Measurements from ENCODE around the gene EEPD1.
"Not testable (repeated sequence)": the region's sequence is repeated elsewhere in the genome, so short reads cannot be mapped to it uniquely, and the experiment has no call there.

The EEPD1 gene

DNA sequence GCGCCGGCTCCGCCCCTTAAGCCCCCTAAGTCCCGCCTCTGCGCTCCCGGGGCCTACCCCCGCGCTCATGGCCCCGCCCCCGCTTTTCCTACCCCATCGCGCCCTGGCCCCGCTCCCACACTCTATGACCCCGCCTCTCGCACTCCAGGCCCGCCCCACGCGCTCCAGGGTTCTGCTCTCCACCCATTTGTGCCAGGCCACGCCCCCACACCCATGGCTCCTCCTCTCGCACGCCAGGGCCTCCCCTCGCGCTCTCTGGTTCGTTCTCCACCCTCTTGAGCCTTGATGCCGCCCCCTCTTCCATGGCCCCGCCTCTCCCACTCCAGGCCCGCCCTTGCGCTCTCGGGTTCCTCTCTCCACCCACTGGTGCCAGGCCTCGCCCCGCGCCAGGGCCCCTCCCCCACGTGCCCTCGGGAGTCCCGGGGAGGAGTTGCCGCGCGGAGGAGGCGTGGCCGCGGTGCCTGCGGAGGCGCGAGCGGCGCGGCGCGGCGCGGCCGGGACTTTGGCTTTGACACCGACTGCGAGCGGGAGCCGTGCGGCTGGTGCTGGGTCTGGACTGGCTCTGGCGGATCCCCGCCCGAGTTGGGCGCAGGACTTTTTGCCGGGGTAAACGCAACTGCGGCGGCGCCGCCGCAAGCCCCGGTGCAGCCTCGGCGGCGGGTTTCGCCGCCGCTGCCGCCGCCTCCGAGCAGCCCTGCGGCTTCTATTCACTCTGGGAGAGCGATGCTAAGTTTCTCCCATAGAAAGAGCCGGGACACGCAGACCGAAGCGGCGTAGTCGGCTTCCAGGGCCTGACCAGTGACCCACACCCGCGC lies at the start of gene EEPD1:
TSS of gene EEPD1 (plus strand) at position 499 of the 815 bp plus-strand sequence. CDS start 1,071 bp downstream, outside the sequence.
- Histone ChIP-seq H3K79me2 (ENCODE audit: low read length) (no peaks in the 10 kb centered on the region), H4K20me1 (ENCODE audit: insufficient read depth, low read length) (no peaks in the 10 kb centered on the region), H3K9me3 (ENCODE audit: insufficient read depth, low read length) (no peaks in the 10 kb centered on the region), H3K9ac (ENCODE audit: low read length) (peak within 1 kb of the TSS; percentile 61), H3K36me3 (replicated peaks; ENCODE audit: low read depth, low read length) (no peaks in the 10 kb centered on the region), H3K4me1 (ENCODE audit: low read length) (peaks cover 4% of the 10 kb centered on the region; the same call in 1 of the 2 replicates), H3K27ac (ENCODE audit: low read length) (no peak within 1 kb of the TSS), H3K27me3 (ENCODE audit: low read depth, low read length) (no peaks in the 10 kb centered on the region), H3K4me3 (ENCODE audit: low read length) (peak within 1 kb of the TSS; percentile 84), H3K4me2 (ENCODE audit: low read length) (peak within 1 kb of the TSS; percentile 98), H2AFZ (ENCODE audit: low read depth, low read length) (peak within 1 kb of the TSS; percentile 85)
- no peak for TF ChIP-seq EZH2phosphoT487 (IDR thresholded peaks at IDR 0.05; ENCODE audit: low read depth)
- TF ChIP-seq, protein P1, sequence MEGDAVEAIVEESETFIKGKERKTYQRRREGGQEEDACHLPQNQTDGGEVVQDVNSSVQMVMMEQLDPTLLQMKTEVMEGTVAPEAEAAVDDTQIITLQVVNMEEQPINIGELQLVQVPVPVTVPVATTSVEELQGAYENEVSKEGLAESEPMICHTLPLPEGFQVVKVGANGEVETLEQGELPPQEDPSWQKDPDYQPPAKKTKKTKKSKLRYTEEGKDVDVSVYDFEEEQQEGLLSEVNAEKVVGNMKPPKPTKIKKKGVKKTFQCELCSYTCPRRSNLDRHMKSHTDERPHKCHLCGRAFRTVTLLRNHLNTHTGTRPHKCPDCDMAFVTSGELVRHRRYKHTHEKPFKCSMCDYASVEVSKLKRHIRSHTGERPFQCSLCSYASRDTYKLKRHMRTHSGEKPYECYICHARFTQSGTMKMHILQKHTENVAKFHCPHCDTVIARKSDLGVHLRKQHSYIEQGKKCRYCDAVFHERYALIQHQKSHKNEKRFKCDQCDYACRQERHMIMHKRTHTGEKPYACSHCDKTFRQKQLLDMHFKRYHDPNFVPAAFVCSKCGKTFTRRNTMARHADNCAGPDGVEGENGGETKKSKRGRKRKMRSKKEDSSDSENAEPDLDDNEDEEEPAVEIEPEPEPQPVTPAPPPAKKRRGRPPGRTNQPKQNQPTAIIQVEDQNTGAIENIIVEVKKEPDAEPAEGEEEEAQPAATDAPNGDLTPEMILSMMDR (IDR thresholded peaks at IDR 0.05; ENCODE audit: low read depth, low read length) = no peak

DNA sequence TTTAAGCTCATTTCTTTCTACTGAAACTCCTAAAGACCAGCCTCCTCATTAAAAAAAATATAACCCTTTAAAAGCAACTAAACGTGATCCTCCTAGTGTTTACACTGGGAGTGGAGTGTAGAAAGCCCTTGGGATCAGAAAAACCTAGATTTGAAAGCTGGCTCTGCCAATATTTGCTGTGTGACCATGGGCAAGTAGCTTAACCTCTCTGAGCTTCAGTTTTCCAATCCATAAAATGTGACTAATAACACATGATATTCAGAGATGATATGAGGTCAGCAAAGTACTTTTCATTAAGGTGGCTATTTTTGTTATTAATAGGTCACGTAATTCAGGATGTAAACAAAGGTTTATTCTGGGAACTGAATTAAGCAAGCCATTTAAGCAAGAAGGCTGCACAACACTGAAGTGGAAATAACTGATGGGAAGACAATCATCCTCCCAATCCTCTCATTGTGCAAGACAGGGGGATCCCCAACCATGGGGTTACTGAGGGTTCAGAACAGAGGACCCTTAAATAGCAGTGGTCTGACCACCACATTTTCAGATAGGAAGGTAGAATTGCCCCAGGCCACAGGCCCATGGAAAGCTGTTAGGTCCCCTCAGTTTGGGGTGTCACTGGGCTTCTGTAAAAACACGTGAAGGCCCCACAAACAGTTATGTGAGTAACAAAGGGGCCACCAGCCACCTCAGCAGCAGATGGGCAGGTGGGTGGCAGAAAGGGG lies 49.1 kb upstream of the EEPD1 start:
- no peak overlapping the region for H3K4me3 ChIP-seq (ENCODE audit: low read length)
- H4K20me1 ChIP-seq (ENCODE audit: insufficient read depth, low read length) = no peaks in the 10 kb centered on the region
- no peak for TF ChIP-seq EZH2phosphoT487 (IDR thresholded peaks at IDR 0.05; ENCODE audit: low read depth)
- TF ChIP-seq, protein P1 (IDR thresholded peaks at IDR 0.05; ENCODE audit: low read depth, low read length) = no peak
- H3K79me2 ChIP-seq (ENCODE audit: low read length) = no peaks in the 10 kb centered on the region
- no peak overlapping the region for H2AFZ ChIP-seq (ENCODE audit: low read depth, low read length)
- peaks cover 5% of the 10 kb centered on the region for H3K9me3 ChIP-seq (ENCODE audit: insufficient read depth, low read length)
- H3K36me3 ChIP-seq (replicated peaks; ENCODE audit: low read depth, low read length) = no peaks in the 10 kb centered on the region
- no peak overlapping the region for H3K9ac ChIP-seq (ENCODE audit: low read length)
- H3K27ac ChIP-seq (ENCODE audit: low read length) = no peak overlapping the region
- no peak overlapping the region for H3K4me2 ChIP-seq (ENCODE audit: low read length)
- no peaks in the 10 kb centered on the region for H3K4me1 ChIP-seq (ENCODE audit: low read length)
- H3K27me3 ChIP-seq (ENCODE audit: low read depth, low read length) = peaks cover 40% of the 10 kb centered on the region

DNA sequence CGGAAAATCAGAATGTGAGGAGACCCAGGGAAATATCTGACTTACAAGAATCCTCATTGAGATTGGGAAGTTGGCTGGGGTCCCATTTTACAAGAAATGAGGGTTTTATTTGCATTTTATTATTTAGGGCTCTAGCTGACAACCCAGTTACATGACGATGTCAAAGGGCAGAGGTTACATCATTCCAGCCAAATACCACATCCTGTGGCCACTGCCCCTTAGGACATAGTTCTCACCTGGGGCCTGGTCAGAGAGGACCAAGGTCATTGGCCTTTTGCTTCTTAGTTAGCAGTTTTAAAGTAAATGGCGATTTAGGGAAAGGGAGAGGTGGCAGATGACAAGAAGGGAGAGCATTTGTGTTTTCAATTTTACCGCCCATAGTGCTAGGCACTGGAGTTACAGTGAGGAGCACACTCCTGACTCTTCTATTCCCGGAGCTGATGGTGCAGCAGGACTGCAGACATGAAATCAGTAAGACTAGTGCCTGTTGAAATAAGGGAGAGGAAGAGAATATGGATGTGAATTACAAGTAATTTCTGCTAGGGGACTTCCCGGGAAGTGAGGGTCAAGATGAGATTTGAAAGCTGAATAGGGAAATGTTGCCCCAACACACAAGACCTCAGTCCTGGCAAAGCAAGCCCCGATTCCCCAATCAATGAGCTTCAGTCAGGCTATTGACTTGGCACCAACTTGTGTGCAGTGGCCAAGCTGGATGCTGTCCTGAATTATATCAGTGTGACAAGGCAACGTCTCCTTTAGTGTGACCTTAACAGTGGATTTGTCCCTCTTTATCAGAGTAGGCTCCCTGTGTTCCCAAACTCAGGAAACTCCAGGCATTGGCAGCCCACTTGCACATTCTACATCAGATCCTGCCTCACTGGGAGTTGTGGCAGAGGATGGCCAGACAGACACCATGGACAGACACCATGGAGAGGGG lies 45.8 kb upstream of the EEPD1 start:
- not testable (repeated sequence) for H3K4me2 ChIP-seq (ENCODE audit: low read length); H3K79me2 ChIP-seq (ENCODE audit: low read length); H3K27ac ChIP-seq (ENCODE audit: low read length); H3K4me1 ChIP-seq (ENCODE audit: low read length); H4K20me1 ChIP-seq (ENCODE audit: insufficient read depth, low read length); H3K36me3 ChIP-seq (replicated peaks; ENCODE audit: low read depth, low read length); H3K9ac ChIP-seq (ENCODE audit: low read length); H3K9me3 ChIP-seq (ENCODE audit: insufficient read depth, low read length); H2AFZ ChIP-seq (ENCODE audit: low read depth, low read length); H3K4me3 ChIP-seq (ENCODE audit: low read length)
- peaks cover 60% of the 10 kb centered on the region for H3K27me3 ChIP-seq (ENCODE audit: low read depth, low read length)

DNA sequence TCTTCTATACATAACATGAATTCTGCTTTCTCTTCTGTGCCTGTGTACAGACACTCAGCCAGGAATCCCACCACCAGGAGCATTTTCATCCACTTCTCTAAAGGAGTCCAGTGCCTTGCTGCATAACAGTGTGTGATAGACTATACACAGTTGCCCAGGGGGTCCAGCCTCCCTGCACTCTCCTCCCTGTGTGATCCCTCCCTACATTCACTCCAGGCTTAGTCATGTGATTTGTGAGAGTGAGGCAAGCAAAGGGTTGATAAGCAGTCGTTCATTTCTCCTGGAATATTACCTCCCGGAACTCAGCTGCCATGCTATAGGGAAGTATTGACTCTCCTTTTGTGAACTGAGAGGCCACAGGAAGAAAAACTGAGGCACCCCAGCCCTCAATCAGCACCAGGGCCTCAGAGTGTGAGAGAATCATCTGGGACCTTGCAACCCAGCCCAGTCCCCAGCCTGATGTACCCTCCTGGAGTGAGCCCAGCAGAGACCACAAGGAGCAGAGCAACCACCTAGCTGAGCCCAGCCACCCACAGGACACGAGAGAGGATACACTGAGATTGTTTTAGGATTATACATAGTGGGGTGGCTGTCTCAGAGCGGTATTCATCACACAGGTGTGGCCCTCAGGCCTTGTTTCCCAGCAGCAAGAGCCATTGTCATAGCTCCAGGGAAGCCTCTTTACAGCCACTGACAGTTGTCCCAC lies 45.0 kb upstream of the EEPD1 start:
- Histone ChIP-seq H3K4me3 (ENCODE audit: low read length) (no peak overlapping the region), H3K27me3 (ENCODE audit: low read depth, low read length) (peaks cover 62% of the 10 kb centered on the region), H3K4me1 (ENCODE audit: low read length) (no peaks in the 10 kb centered on the region), H3K79me2 (ENCODE audit: low read length) (no peaks in the 10 kb centered on the region), H3K4me2 (ENCODE audit: low read length) (no peak overlapping the region), H3K9ac (ENCODE audit: low read length) (no peak overlapping the region), H2AFZ (ENCODE audit: low read depth, low read length) (no peak overlapping the region), H3K27ac (ENCODE audit: low read length) (no peak overlapping the region), H4K20me1 (ENCODE audit: insufficient read depth, low read length) (no peaks in the 10 kb centered on the region), H3K9me3 (ENCODE audit: insufficient read depth, low read length) (no peaks in the 10 kb centered on the region), H3K36me3 (replicated peaks; ENCODE audit: low read depth, low read length) (no peaks in the 10 kb centered on the region)
- no peak for TF ChIP-seq EZH2phosphoT487 (IDR thresholded peaks at IDR 0.05; ENCODE audit: low read depth)
- TF ChIP-seq, protein P1 (IDR thresholded peaks at IDR 0.05; ENCODE audit: low read depth, low read length) = no peak

Data from OCI-LY3 (cell line).